Breast epithelium (tissue), 4 donors: ENCODE results near the gene NFKBIA. TPM values are rescaled to one million over a fixed set of nuclear protein-coding genes. Genes with fewer than 3 reads are reported as not detected.

Experiments
- DNase-seq, 2 donors: peaks; one replicate each; pipeline ENCODE4 v3.0.0-alpha.2; 2019; ENCODE audit warnings: low spot score in 2 of 2
- H3K27ac ChIP-seq, 2 donors: fragments of 200-600 bp; sonication (generic) in 1 of 2; one replicate each; pipeline ENCODE4 v1.5.1; 2016 to 2019; ENCODE audit warnings: mild to moderate bottlenecking in 1 of 2
- H3K27me3 ChIP-seq, 2 donors: fragments of 200-600 bp; sonication (generic) in 1 of 2; one replicate each; pipeline versions ENCODE4 v1.5.1 to v1.6.0; 2017 to 2019; ENCODE audit warnings: control low read depth in 1 of 2, mild to moderate bottlenecking in 1 of 2
- H3K36me3 ChIP-seq: fragments of 200-600 bp; one replicate; pipeline ENCODE4 v1.5.1; 2019
- H3K4me1 ChIP-seq, 2 donors: fragments of 200-600 bp; sonication (generic); one replicate each; pipeline ENCODE4 v1.5.1; 2016 to 2019; ENCODE audit warnings: control low read depth in 1 of 2
- H3K4me3 ChIP-seq, 3 donors: fragments of 200-600 bp; sonication (generic); 1 replicate in 2 of 3; 2 replicates in 1 of 3; pipeline ENCODE4 v1.5.1; 2016 to 2019; ENCODE audit warnings: mild to moderate bottlenecking in 3 of 3, moderate library complexity in 2 of 3
- H3K9me3 ChIP-seq, 2 donors: fragments of 200-600 bp; sonication (generic) in 1 of 2; one replicate each; pipeline ENCODE4 v1.5.1; 2016 to 2019; ENCODE audit warnings: control low read depth in 1 of 2
- POLR2A ChIP-seq: fragments of 450-650 bp; IDR thresholded peaks from one replicate; pipeline ENCODE4 v1.6.1; 2016; ENCODE audit warnings: antibody characterized with exemption, mild to moderate bottlenecking, moderate library complexity
- POLR2AphosphoS5 ChIP-seq, 3 donors: sonication (generic); formaldehyde crosslinking; IDR thresholded peaks; one replicate each; pipeline ENCODE4 v1.6.1; 2017; ENCODE audit warnings: antibody characterized with exemption in 3 of 3
- intact Hi-C: fragments of 100-400 bp; cut with DNase I; formaldehyde crosslinking; loops from one replicate; pipeline ENCODE4 v1.15.1; 2023; ENCODE audit warnings: low total_unique reads
- total RNA-seq, 3 donors: library from RNA; depleted of rRNA; stranded (reverse); fragments of >200 nt; gene quantifications; one replicate each; pipeline ENCODE4 v1.1.0, GENCODE V29; 2016
- TF ChIP-seq, protein P1 (sequence below), 3 donors: fragments of 450-650 bp; IDR thresholded peaks; one replicate each; pipeline ENCODE4 v1.5.1; 2016 to 2017; ENCODE audit warnings: antibody characterized with exemption in 3 of 3, mild to moderate bottlenecking in 3 of 3, moderate library complexity in 3 of 3

NFKBIA gene
- total RNA-seq, 3 donors from 2014 or later: 418 to 546 (median 422) TPM

DNA sequence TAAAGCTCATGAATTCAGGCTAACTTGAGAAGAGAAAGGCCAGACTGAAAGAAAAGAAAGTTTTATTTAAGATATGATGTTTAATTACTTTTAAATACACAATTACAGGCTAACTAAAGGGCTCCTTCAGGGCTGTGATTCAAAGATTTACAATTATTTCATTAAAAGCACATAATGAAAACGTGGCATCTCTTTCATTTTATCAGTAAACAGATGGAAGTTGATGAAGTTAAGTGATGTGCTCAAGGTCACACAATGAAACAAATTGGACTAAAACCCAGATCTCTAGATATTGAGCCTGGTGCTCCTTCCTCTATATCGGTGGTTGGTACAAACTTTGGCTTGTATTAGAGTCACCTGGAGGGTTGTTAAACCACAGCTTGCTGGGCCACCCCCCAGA, 13.5 kb upstream of the NFKBIA start:
- Histone ChIP-seq H3K27ac (no peak overlapping the region), H3K27me3 (no peaks in the 10 kb centered on the region), H3K36me3 (no peaks in the 10 kb centered on the region), H3K4me3 (no peak overlapping the region), H3K4me1 (no peaks in the 10 kb centered on the region), H3K9me3 (no peaks in the 10 kb centered on the region)
- intact Hi-C loops: loop anchor here (10.0 kb wide), 1 partner anchor 453 kb away; no protein-coding TSS in a partner anchor
- TF ChIP-seq POLR2A (no peak), POLR2AphosphoS5 (IDR thresholded peaks at IDR 0.05) (no peak)
- TF ChIP-seq, protein P1, sequence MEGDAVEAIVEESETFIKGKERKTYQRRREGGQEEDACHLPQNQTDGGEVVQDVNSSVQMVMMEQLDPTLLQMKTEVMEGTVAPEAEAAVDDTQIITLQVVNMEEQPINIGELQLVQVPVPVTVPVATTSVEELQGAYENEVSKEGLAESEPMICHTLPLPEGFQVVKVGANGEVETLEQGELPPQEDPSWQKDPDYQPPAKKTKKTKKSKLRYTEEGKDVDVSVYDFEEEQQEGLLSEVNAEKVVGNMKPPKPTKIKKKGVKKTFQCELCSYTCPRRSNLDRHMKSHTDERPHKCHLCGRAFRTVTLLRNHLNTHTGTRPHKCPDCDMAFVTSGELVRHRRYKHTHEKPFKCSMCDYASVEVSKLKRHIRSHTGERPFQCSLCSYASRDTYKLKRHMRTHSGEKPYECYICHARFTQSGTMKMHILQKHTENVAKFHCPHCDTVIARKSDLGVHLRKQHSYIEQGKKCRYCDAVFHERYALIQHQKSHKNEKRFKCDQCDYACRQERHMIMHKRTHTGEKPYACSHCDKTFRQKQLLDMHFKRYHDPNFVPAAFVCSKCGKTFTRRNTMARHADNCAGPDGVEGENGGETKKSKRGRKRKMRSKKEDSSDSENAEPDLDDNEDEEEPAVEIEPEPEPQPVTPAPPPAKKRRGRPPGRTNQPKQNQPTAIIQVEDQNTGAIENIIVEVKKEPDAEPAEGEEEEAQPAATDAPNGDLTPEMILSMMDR (IDR thresholded peaks at IDR 0.05): no peak
- DNase-seq: no peak

GRCh38 chr14:35416108-35416750, 11.7 kb upstream of the NFKBIA start:
- intact Hi-C loops: loop anchor here (10.0 kb wide), 1 partner anchor 451 kb away; no protein-coding TSS in a partner anchor
- TF ChIP-seq, protein P1 (IDR thresholded peaks at IDR 0.05): no peak
- TF ChIP-seq POLR2A (no peak), POLR2AphosphoS5 (IDR thresholded peaks at IDR 0.05) (no peak)
- H3K36me3 ChIP-seq: no peaks in the 10 kb centered on the region
- no peaks in the 10 kb centered on the region for H3K9me3 ChIP-seq
- no peaks in the 10 kb centered on the region for H3K4me1 ChIP-seq
- H3K27ac ChIP-seq: no peak overlapping the region
- no peak for DNase-seq
- H3K4me3 ChIP-seq: no peak overlapping the region
- H3K27me3 ChIP-seq: no peaks in the 10 kb centered on the region

DNA sequence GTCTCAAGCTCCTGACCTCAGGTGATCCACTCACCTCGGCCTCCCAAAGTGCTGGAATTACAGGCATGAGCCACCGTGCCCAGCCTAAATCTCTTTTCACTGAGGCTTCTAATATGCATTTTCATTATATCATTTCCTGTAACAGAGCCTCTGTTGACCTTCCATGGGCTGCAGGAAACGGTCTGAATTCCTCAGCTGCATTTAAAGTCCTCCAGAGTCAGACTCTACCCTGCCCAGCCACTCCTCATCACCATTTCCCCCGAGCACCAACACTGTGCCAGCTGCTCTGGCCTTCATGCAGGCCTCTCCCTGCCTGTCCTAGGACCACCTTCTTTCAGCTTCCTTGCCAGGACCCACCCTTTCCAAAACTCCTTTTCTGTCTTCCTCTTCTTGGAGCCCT, 9.8 kb upstream of the NFKBIA start:
- TF ChIP-seq POLR2AphosphoS5 (IDR thresholded peaks at IDR 0.05) (no peak), POLR2A (no peak)
- TF ChIP-seq, protein P1 (IDR thresholded peaks at IDR 0.05): no peak
- no peaks in the 10 kb centered on the region for H3K27me3 ChIP-seq
- DNase-seq: no peak
- intact Hi-C loops: loop anchor here (10.0 kb wide), 1 partner anchor 450 kb away; no protein-coding TSS in a partner anchor
- no peaks in the 10 kb centered on the region for H3K36me3 ChIP-seq
- H3K9me3 ChIP-seq: no peaks in the 10 kb centered on the region
- H3K27ac ChIP-seq: no peak overlapping the region
- H3K4me1 ChIP-seq: no peaks in the 10 kb centered on the region
- no peak overlapping the region for H3K4me3 ChIP-seq

DNA sequence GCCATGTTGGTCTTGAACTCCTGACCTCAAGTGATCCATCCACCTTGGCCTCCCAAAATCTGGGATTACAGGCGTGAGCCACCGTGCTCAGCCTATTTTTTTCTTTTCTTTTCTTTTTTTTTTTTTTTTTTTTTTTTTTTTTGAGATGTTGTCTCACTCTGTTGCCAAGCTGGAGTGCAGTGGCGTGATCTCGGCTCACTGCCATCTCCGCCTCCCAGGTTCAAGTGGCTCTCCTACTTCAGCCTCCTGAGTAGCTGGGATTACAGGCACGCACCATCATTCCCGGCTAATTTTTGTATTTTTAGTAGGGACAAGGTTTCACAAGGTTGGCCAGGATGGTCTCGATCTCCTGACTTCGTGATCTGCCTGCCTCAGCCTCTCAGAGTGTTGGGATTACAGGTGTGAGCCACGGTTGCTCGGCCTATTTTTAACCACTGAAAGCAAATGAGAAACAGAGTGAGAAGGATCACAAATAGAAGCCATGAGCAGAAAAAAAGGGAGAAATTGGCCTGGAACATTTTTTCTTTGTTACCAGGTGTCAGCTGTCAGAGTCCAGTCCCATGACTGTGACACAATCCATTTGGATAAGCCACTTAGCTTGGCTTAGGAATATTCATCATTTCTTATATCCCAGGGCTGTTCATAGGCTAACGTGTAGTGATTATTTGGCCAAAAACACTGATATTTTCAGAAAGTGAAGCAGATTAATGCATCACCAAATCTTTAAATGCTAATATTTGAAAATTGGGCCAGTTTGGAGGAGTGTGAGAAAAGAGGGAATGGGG, 7.9 kb upstream of the NFKBIA start:
- intact Hi-C loops: loop anchor here (10.0 kb wide), 1 partner anchor 448 kb away; no protein-coding TSS in a partner anchor
- Histone ChIP-seq H3K36me3 (no peaks in the 10 kb centered on the region), H3K9me3 (no peaks in the 10 kb centered on the region), H3K27me3 (no peaks in the 10 kb centered on the region), H3K4me3 (no peak overlapping the region), H3K4me1 (no peaks in the 10 kb centered on the region), H3K27ac (no peak overlapping the region)
- no peak for DNase-seq
- TF ChIP-seq, protein P1 (IDR thresholded peaks at IDR 0.05): no peak
- TF ChIP-seq POLR2AphosphoS5 (IDR thresholded peaks at IDR 0.05): no peak
- no peak for TF ChIP-seq POLR2A

DNA sequence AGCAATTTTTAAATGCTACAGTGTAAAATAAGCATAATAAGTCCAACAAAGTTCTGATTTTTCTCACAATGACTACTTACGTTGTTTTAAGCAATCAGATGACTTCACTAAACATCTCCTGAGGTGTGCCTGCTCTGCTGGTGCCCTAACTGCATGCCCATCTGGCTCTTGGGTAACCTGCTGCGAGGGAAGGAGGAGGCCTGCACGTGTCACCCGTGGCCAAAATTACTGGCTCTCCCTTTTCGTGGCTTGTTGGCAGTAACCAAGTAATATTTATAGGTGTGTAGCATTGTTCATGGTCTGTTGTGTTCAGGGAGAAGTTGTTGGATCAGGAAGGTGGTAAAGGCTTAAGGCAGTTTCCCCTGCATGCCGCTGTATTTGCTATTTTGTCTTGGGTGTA, 6.3 kb upstream of the NFKBIA start:
- H3K27ac ChIP-seq: no peak overlapping the region
- TF ChIP-seq POLR2A: no peak
- TF ChIP-seq, protein P1 (IDR thresholded peaks at IDR 0.05): no peak
- no peak for TF ChIP-seq POLR2AphosphoS5 (IDR thresholded peaks at IDR 0.05)
- H3K4me3 ChIP-seq: no peak overlapping the region
- intact Hi-C loops: loop anchor here (2.0 to 10.0 kb wide), 2 partner anchors 270 to 446 kb away; no protein-coding TSS in a partner anchor
- H3K4me1 ChIP-seq: peaks cover 0 to 9% of the 10 kb centered on the region in 2 donors
- H3K36me3 ChIP-seq: no peaks in the 10 kb centered on the region
- H3K27me3 ChIP-seq: no peaks in the 10 kb centered on the region
- DNase-seq: no peak
- no peaks in the 10 kb centered on the region for H3K9me3 ChIP-seq
